Measurements from ENCODE around the gene CIROP. TPM values are rescaled to one million over a fixed set of nuclear protein-coding genes. Genes with fewer than 3 reads are reported as not detected.

Gene CIROP
- polyA plus RNA-seq (2013) = not detected

- no peaks in the 10 kb centered on the region for H3K4me1 ChIP-seq (ENCODE audit: control extremely low read depth in 1 of 4, control insufficient read depth in 4 of 4, insufficient read depth in 4 of 4, low read length in 3 of 4)
Observed at GRCh38 chr14:23104591-23105347, at the start of gene CIROP. Gene CIROP (minus strand): TSS chr14:23104989. CDS start chr14:23104920, 69 bp downstream.

GRCh38 chr14:23153851-23154796 lies 49.3 kb upstream of the CIROP start:
- ChIA-PET CTCF (no interaction called here), POLR2A (no interaction called here)
- Histone ChIP-seq H3K9me3 (ENCODE audit: control extremely low read depth in 1 of 5, control insufficient read depth in 4 of 5, insufficient read depth in 2 of 5, low read depth in 1 of 5, low read length in 4 of 5) (no peaks in the 10 kb centered on the region), H3K4me3 (ENCODE audit: control insufficient read depth in 1 of 7, extremely low read depth in 1 of 7, insufficient read depth in 4 of 7, low read depth in 2 of 7, low read length in 6 of 7) (no peak overlapping the region), H3K36me3 (ENCODE audit: control insufficient read depth in 4 of 4, insufficient read depth in 4 of 4, low read length in 3 of 4) (no peaks in the 10 kb centered on the region), H3K4me1 (ENCODE audit: control extremely low read depth in 1 of 4, control insufficient read depth in 4 of 4, insufficient read depth in 4 of 4, low read length in 3 of 4) (peaks cover 0 to 8% (median 2%) of the 10 kb centered on the region in 4 experiments), H3K27me3 (replicated peaks in 2 of 5; ENCODE audit: control insufficient read depth in 4 of 5, insufficient read depth in 5 of 5, low read length in 4 of 5) (no peaks in the 10 kb centered on the region), H3K27ac (ENCODE audit: insufficient read depth in 1 of 2, low read depth in 1 of 2, low read length in 2 of 2, poor library complexity in 1 of 2, severe bottlenecking in 2 of 2) (peak overlapping the region in 1 of 2 experiments; percentile 22)
- peak in 1 of 3 donors; percentile 5 for DNase-seq
- WGBS (ENCODE audit: insufficient coverage) = 92% methylated on average over 27 of the region's 28 CpGs

More at GRCh38 chr14:23104591-23105347, at the start of gene CIROP:
- no peak within 1 kb of the TSS for H3K27ac ChIP-seq (ENCODE audit: insufficient read depth in 1 of 2, low read depth in 1 of 2, low read length in 2 of 2, poor library complexity in 1 of 2, severe bottlenecking in 2 of 2)
- ChIA-PET POLR2A (no interaction called here), CTCF (interaction anchor here (0.9 to 2.2 kb wide), 7 partner anchors 9 to 47 kb away, joined by 3 to 8 read pairs (median 4); partner anchors contain the start of gene CDH24)
- no peaks in the 10 kb centered on the region for H3K9me3 ChIP-seq (ENCODE audit: control extremely low read depth in 1 of 5, control insufficient read depth in 4 of 5, insufficient read depth in 2 of 5, low read depth in 1 of 5, low read length in 4 of 5)
- no peaks in the 10 kb centered on the region for H3K36me3 ChIP-seq (ENCODE audit: control insufficient read depth in 4 of 4, insufficient read depth in 4 of 4, low read length in 3 of 4)
- peaks cover 0 to 3% (median 0%) of the 10 kb centered on the region in 5 experiments for H3K27me3 ChIP-seq (replicated peaks in 2 of 5; ENCODE audit: control insufficient read depth in 4 of 5, insufficient read depth in 5 of 5, low read length in 4 of 5)
- DNase-seq = no peak
- H3K4me3 ChIP-seq (ENCODE audit: control insufficient read depth in 1 of 7, extremely low read depth in 1 of 7, insufficient read depth in 4 of 7, low read depth in 2 of 7, low read length in 6 of 7) = no peak within 1 kb of the TSS
- WGBS (ENCODE audit: insufficient coverage) = 96% methylated on average over 7 of the region's 11 CpGs

- no peak overlapping the region for H3K27ac ChIP-seq (ENCODE audit: insufficient read depth in 1 of 2, low read depth in 1 of 2, low read length in 2 of 2, poor library complexity in 1 of 2, severe bottlenecking in 2 of 2)
- H3K4me1 ChIP-seq (ENCODE audit: control extremely low read depth in 1 of 4, control insufficient read depth in 4 of 4, insufficient read depth in 4 of 4, low read length in 3 of 4) = peaks cover 0 to 8% (median 2%) of the 10 kb centered on the region in 4 experiments
- peaks cover 0 to 2% (median 0%) of the 10 kb centered on the region in 4 experiments for H3K36me3 ChIP-seq (ENCODE audit: control insufficient read depth in 4 of 4, insufficient read depth in 4 of 4, low read length in 3 of 4)
- 90% methylated on average over 2 of the region's 2 CpGs for WGBS (ENCODE audit: insufficient coverage)
- ChIA-PET CTCF (interaction anchor here (1.1 to 2.1 kb wide), 2 partner anchors 25 to 30 kb away, joined by 4 to 6 read pairs; no protein-coding TSS in a partner anchor), POLR2A (no interaction called here)
- DNase-seq = no peak
- no peaks in the 10 kb centered on the region for H3K27me3 ChIP-seq (replicated peaks in 2 of 5; ENCODE audit: control insufficient read depth in 4 of 5, insufficient read depth in 5 of 5, low read length in 4 of 5)
- H3K9me3 ChIP-seq (ENCODE audit: control extremely low read depth in 1 of 5, control insufficient read depth in 4 of 5, insufficient read depth in 2 of 5, low read depth in 1 of 5, low read length in 4 of 5) = no peaks in the 10 kb centered on the region
- no peak overlapping the region for H3K4me3 ChIP-seq (ENCODE audit: control insufficient read depth in 1 of 7, extremely low read depth in 1 of 7, insufficient read depth in 4 of 7, low read depth in 2 of 7, low read length in 6 of 7)
Observed at GRCh38 chr14:23151342-23151741, 46.6 kb upstream of the CIROP start.

- H3K36me3 ChIP-seq (ENCODE audit: control insufficient read depth in 4 of 4, insufficient read depth in 4 of 4, low read length in 3 of 4) = peaks cover 0 to 2% (median 0%) of the 10 kb centered on the region in 4 experiments
- no peaks in the 10 kb centered on the region for H3K9me3 ChIP-seq (ENCODE audit: control extremely low read depth in 1 of 5, control insufficient read depth in 4 of 5, insufficient read depth in 2 of 5, low read depth in 1 of 5, low read length in 4 of 5)
- H3K27me3 ChIP-seq (replicated peaks in 2 of 5; ENCODE audit: control insufficient read depth in 4 of 5, insufficient read depth in 5 of 5, low read length in 4 of 5) = no peaks in the 10 kb centered on the region
- no peak overlapping the region for H3K4me3 ChIP-seq (ENCODE audit: control insufficient read depth in 1 of 7, extremely low read depth in 1 of 7, insufficient read depth in 4 of 7, low read depth in 2 of 7, low read length in 6 of 7)
- ChIA-PET CTCF (interaction anchor here (0.6 kb wide), 1 partner anchor 1416 kb away, joined by 3 read pairs; no protein-coding TSS in a partner anchor), POLR2A (interaction anchor here (0.7 kb wide), 1 partner anchor 190 kb away, joined by 3 read pairs; no protein-coding TSS in a partner anchor)
- DNase-seq = no peak
- no peak overlapping the region for H3K27ac ChIP-seq (ENCODE audit: insufficient read depth in 1 of 2, low read depth in 1 of 2, low read length in 2 of 2, poor library complexity in 1 of 2, severe bottlenecking in 2 of 2)
- H3K4me1 ChIP-seq (ENCODE audit: control extremely low read depth in 1 of 4, control insufficient read depth in 4 of 4, insufficient read depth in 4 of 4, low read length in 3 of 4) = peaks cover 0 to 4% (median 0%) of the 10 kb centered on the region in 4 experiments
Observed at GRCh38 chr14:23149745-23150144, 45.0 kb upstream of the CIROP start.

- Histone ChIP-seq H3K27me3 (replicated peaks in 2 of 5; ENCODE audit: control insufficient read depth in 4 of 5, insufficient read depth in 5 of 5, low read length in 4 of 5) (no peaks in the 10 kb centered on the region), H3K4me1 (ENCODE audit: control extremely low read depth in 1 of 4, control insufficient read depth in 4 of 4, insufficient read depth in 4 of 4, low read length in 3 of 4) (no peaks in the 10 kb centered on the region), H3K36me3 (ENCODE audit: control insufficient read depth in 4 of 4, insufficient read depth in 4 of 4, low read length in 3 of 4) (peaks cover 0 to 2% (median 0%) of the 10 kb centered on the region in 4 experiments), H3K27ac (ENCODE audit: insufficient read depth in 1 of 2, low read depth in 1 of 2, low read length in 2 of 2, poor library complexity in 1 of 2, severe bottlenecking in 2 of 2) (no peak overlapping the region), H3K4me3 (ENCODE audit: control insufficient read depth in 1 of 7, extremely low read depth in 1 of 7, insufficient read depth in 4 of 7, low read depth in 2 of 7, low read length in 6 of 7) (no peak overlapping the region), H3K9me3 (ENCODE audit: control extremely low read depth in 1 of 5, control insufficient read depth in 4 of 5, insufficient read depth in 2 of 5, low read depth in 1 of 5, low read length in 4 of 5) (no peaks in the 10 kb centered on the region)
- no peak for DNase-seq
- WGBS (ENCODE audit: insufficient coverage) = 100% methylated on average over 3 of the region's 5 CpGs
- POLR2A ChIA-PET = interaction anchor here (0.7 kb wide), 1 partner anchor 191 kb away, joined by 3 read pairs; no protein-coding TSS in a partner anchor
- CTCF ChIA-PET = no interaction called here
Observed at GRCh38 chr14:23148591-23149249, 43.9 kb upstream of the CIROP start.

GRCh38 chr14:23147676-23148075 lies 42.9 kb upstream of the CIROP start:
- Histone ChIP-seq H3K27ac (ENCODE audit: insufficient read depth in 1 of 2, low read depth in 1 of 2, low read length in 2 of 2, poor library complexity in 1 of 2, severe bottlenecking in 2 of 2) (no peak overlapping the region), H3K4me1 (ENCODE audit: control extremely low read depth in 1 of 4, control insufficient read depth in 4 of 4, insufficient read depth in 4 of 4, low read length in 3 of 4) (no peaks in the 10 kb centered on the region), H3K9me3 (ENCODE audit: control extremely low read depth in 1 of 5, control insufficient read depth in 4 of 5, insufficient read depth in 2 of 5, low read depth in 1 of 5, low read length in 4 of 5) (no peaks in the 10 kb centered on the region), H3K36me3 (ENCODE audit: control insufficient read depth in 4 of 4, insufficient read depth in 4 of 4, low read length in 3 of 4) (peaks cover 0 to 2% (median 0%) of the 10 kb centered on the region in 4 experiments), H3K4me3 (ENCODE audit: control insufficient read depth in 1 of 7, extremely low read depth in 1 of 7, insufficient read depth in 4 of 7, low read depth in 2 of 7, low read length in 6 of 7) (no peak overlapping the region), H3K27me3 (replicated peaks in 2 of 5; ENCODE audit: control insufficient read depth in 4 of 5, insufficient read depth in 5 of 5, low read length in 4 of 5) (no peaks in the 10 kb centered on the region)
- ChIA-PET POLR2A (no interaction called here), CTCF (interaction anchor here (1.4 kb wide), 1 partner anchor 40 kb away, joined by 3 read pairs; no protein-coding TSS in a partner anchor)
- DNase-seq = no peak
- whole genome bisulfite sequencing (ENCODE audit: insufficient coverage) = 100% methylated on average over 1 of the region's 1 CpG
